EH (cell line): Measurements from ENCODE around the gene CCRL2.
"Not testable (repeated sequence)": the region's sequence is repeated elsewhere in the genome, so short reads cannot be mapped to it uniquely, and the experiment has no call there.

Source experiments
- DNase-seq: peaks from one replicate; pipeline ENCODE4 v3.0.0-alpha.2; 2015; ENCODE audit warnings: low read depth

The CCRL2 gene

DNA sequence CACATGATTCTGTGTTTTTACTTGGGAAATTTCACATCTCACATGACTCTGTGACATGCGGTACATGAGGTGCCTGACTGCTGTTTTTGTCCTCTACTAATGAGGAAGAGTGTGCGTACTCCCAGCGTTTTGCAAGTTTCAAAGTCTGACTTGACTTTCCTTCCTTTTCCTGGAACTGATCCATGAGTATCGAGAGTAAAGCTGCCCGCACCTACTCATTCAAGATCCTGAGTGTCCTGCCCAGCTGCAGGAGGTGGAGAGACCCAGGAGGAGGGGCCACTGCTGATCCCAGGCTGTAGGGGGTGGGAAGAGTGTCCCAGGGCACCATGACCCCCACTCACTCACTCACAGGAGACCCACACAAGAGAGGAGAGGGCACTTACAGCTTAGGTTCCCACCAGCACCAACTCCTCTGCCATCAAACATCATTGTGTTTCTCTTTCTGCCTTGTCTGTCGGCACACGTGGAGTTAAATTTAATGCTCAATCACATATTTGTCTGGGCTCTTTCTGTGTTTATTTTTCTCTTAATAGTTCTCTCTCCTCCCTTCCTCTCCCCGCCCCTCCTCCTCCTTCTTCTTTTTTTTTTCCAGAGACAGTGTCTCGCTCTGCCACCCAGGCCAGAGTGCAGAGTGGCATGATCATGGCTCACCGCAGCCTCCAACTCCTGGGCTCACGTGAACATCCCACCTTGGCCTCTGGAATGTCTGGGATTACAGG is 1.6 kb upstream of the CCRL2 start:
- DNase-seq: no peak

DNA sequence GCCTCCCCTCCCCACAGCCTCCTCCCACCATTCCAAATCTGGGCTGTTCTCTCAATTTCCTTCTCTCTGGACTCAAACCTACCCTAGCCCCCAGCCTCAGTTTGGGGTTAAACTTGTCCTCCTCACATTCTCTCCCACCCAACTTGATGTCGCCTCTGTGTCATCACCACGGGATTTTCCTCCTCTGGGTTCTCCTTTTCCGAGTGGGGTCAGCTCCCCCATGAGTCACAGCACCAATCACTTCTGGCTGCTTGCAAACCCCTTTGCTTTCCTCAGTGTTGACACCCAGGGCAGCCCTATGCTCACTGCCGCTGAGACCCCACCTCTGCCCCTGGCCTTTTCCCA is 644 bp upstream of the CCRL2 start:
- no peak for DNase-seq

DNA sequence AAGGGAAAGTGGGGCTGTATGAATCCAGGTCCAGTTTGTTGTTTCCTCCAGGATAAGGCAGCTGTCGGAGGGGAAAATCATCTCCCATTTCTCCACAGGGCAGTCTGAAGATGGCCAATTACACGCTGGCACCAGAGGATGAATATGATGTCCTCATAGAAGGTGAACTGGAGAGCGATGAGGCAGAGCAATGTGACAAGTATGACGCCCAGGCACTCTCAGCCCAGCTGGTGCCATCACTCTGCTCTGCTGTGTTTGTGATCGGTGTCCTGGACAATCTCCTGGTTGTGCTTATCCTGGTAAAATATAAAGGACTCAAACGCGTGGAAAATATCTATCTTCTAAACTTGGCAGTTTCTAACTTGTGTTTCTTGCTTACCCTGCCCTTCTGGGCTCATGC is 911 bp downstream of the CCRL2 start:
- DNase-seq: no peak

DNA sequence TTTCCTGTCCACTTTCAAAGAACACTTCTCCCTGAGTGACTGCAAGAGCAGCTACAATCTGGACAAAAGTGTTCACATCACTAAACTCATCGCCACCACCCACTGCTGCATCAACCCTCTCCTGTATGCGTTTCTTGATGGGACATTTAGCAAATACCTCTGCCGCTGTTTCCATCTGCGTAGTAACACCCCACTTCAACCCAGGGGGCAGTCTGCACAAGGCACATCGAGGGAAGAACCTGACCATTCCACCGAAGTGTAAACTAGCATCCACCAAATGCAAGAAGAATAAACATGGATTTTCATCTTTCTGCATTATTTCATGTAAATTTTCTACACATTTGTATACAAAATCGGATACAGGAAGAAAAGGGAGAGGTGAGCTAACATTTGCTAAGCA is 1.8 kb downstream of the CCRL2 start:
- DNase-seq: no peak

- DNase-seq: no peak
Measured at GRCh38 chr3:46409739-46410489, 2.9 kb downstream of the CCRL2 start.

DNA sequence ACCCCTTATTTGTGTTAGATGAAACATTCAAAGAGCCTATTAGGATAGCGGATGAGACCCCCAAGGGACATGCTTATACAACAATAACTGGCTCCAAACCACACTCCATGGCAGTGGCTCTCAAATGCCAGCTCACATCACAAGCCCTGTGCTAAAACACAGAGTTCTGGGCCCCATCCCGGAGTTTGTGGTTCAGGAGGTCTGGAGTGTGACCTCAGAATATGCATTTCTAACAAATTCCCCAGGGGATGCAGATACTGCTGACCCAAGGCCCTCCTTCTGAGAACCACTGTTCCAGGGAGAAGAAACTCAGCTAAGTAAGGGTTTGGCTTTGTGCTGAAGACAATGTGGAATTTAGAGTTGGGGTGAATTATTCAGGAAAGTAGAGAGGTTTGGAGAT is 3.6 kb downstream of the CCRL2 start:
- no peak for DNase-seq

GRCh38 chr3:46411271-46411670 is 4.2 kb downstream of the CCRL2 start:
- no peak for DNase-seq

GRCh38 chr3:46412786-46413298 is 5.8 kb downstream of the CCRL2 start:
- no peak for DNase-seq

- no peak for DNase-seq
Measured at GRCh38 chr3:46413951-46414350, 6.9 kb downstream of the CCRL2 start.

DNA sequence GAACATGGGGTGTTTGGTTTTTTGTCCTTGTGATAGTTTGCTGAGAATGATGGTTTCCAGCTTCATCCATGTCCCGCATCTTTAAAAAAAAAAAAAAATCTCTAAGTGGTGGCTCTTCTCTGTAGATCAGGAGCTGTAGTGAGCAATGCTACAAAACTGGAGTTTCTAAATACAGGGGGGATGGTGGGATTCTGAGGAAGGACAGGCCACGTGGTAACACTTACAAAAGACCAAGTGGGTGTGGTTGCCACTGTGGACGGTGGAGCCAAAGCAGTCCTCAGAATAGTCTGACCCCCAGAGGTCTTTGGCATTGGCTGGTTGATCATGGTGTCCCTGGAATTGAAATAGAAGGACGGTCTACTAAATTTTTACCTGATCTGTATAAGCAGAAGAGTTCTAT is 7.7 kb downstream of the CCRL2 start:
- no peak for DNase-seq

DNA sequence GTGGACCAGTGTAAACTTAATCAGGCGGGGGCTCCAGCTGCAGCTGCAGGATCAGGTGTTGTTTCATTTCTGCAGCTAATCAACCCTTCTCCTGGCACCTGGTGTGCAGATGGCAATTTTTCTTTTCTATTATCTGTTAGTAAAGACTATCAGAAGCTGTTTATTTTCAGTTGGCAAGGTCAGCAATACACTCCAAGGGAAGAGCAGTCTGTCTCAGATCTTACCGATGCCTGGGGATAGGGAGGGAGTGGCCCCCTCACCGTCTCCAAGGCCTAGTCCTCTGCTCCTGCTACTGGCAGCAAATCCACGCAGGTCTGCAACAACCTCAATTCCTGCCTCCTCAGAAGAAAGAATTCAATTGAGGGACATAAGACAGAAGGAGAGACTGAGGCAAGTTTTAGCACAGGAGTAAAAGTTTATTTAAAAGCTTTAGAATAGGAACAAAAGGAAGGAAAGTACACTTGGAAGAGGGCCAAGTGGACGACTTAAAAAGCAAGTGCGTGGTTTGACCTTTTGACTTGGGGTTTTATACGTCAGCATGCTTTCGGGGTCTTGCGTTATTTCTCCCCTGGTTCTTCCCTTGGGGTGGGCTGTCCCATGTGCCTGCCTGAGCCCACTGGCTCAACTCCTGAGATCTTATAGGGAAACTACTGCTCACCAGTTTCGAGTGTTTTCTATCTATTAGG is 9.2 kb downstream of the CCRL2 start:
- DNase-seq: no peak

DNA sequence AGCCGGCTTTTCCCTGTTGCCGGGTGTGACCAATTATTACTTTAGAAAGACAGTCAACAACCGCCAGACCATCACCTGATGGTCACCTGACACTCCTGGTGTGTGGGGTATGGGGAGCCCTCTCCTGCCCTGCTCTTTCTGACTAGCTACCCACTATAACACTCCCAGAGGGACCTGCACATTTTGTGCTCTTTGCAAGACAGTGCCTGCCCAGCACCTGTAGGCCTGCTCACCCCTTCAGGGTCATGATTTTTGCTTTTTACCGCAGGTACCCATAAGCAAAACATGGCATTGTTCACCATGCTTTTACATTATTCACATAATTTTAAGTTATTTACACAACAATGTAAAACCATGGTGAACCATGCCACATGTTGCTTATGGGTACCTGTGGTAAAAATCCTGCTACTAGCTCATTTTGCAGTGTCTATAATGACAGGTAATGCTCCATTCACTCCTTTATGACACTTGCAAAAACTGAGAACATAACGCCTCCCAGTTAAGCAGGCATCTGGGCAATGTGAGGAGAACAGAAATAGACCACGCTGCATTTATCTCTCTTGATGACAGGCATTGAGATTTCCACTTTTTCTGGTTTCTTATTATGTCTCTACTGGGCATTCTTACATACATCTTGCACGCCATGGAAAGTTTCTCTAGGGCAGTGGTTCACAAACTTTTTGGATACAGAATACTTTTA is 9.9 kb downstream of the CCRL2 start:
- no peak for DNase-seq

DNA sequence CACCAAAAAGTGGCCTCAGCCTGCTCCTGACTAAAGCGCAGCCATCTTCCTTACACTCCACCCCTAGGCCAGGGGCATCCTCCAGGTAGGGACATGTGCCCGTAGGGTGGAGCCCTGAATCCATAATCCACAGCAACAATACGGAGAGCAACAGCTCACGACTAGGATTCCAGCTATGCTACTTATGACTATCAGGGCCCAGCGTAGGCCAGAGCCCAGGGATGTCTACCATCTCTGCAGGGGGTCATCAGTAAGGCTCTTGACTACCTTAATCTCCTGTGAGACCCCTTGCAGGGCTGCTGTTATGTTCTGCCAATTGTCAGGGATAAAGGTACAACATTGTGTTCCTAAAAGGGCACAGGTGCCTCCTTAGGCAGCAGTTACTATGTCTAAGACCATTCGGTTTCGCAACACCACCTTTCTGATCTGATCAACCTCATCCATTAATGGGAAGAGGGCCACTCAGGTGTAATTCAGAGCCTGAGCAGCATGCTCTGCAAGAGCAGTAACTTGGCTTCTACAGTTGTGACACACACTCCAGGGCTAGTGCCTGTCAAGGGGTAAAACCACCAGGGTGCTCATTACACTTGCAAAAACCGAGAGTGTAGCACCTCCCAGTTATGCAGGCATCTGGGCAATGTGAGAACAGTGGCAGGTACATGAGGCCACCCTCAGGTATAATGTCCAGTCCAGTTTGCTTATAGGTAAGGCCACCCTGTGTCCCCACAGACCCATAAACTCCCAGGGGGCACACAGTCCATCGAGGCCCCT is 11.0 kb downstream of the CCRL2 start:
- no peak for DNase-seq

DNA sequence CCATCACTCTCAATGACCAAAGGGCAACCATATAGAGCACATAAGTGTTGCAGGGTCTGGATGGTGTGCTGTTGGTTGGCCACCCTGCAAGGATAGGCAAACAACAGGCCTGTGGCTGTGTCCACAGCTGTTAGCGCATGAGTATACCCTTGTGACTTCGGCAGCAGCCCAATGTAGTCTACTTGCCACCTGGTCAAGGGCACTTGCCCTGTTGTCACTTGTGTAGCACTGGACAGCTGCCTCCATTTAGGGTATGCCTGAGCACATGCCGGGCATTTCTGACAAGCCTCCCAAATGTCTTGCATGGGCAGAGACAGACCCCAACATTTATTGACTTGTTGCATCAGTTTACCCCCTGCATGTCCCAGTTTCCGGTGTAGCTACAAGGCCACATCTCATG is 12.8 kb downstream of the CCRL2 start:
- DNase-seq: no peak

DNA sequence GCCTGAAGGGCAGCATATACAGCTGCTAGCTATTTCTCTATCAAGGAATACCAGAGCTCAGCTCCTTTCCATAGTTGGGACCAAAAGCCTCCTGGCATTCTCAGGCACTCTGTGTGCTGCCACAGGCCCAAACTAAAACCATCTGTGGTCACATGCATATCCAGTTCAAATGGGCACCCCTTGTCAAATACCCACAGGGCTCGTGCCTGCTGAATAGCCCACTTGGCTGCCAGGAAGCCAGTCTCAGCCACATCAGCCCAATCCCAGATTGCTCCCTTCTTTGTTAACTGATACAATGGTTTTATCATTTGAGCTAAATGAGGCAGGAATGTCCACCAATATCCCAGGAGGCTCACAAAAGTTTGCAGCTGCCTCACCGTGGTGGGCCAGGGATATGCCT is 13.9 kb downstream of the CCRL2 start:
- no peak for DNase-seq

DNA sequence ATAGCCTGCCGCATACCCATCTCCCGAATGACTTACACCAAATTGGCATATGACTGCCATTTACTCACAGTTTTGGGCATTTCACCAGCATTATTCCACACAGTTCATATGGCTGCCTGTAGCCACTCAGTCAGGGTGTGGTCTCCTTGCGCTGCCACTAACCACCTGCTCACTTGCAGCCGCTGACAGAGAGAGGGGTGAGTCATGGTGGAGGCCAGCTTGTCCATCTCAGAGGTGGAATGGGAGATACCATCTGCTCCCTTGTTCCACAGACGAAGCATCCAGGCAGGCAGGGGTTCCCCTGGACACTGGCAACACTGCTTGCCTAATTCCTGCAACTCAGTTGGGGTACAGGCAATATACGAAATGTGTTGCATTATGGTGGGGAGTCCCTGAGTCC is 15.6 kb downstream of the CCRL2 start:
- DNase-seq: no peak

DNA sequence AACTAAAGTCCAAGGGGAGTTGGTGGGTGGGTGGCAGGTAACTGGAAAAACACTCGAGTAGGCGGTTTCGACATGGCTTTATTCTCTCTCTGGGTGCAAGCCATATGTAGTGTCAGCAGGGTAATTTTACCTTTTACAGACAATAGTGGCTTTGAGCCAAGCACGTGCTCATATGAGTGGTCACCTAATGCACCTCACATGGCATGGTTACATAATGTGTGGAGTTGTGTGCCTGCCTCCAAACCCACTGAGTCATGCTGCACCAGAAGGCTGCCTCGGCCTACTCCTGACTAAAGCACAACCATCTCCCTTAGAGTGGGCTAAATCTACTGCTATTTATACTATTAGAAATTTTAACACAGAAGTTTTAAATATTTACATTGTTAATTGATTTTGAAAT is 16.5 kb downstream of the CCRL2 start:
- DNase-seq: no peak

DNA sequence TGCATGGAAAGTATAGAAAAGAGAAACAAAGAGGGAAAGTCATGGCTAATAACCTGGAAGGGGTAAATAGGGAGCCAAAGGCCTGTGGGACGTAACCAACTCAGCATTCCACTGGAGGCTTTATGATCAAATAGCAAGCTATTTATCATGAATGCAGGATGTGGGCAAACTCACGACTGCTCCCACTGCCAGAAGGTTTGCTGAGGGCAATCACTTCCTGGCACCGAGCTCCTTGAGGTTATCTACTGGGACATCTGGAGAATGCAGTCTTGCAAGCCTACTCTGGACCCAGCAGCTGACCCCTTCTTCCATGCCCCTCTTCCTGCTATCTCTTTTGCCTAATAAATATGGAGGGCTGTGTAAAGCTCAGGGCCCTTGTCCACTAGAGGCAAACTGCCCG is 19.4 kb downstream of the CCRL2 start:
- DNase-seq: peak; percentile 36

- not testable (repeated sequence) for DNase-seq
Measured at GRCh38 chr3:46427404-46427803, 20.3 kb downstream of the CCRL2 start.

GRCh38 chr3:46427916-46428833 is 21.1 kb downstream of the CCRL2 start:
- DNase-seq: no peak

DNA sequence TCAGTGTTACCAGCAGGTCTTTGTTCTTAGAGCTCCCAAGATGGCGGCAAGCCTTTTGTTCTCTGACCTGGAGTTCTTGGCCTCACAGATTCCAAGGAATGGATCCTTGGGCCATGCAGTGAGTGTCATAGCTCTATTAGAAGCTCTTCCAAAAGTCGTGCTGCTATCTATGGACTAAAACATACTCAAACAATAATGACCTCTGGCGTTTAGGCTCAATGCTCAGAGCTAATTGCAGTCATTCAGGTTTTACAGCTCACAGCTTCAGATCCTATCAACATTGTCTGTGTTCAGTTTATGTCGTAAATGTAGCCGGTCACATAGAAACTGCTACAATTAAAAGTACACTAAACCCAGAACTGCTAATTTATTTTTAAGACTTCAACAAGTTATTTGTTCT is 22.2 kb downstream of the CCRL2 start:
- DNase-seq: no peak
